Activated CD4-positive, CD25-positive, alpha-beta regulatory T cell (primary cell): ENCODE data around the gene KCNJ13.
"Not testable (repeated sequence)": the region's sequence is repeated elsewhere in the genome, so short reads cannot be mapped to it uniquely, and the experiment has no call there.

ENCODE experiments used
- DNase-seq, 4 experiments: peaks; one replicate each; lab custom pipeline; 2025; lab: John Stamatoyannopoulos, UW

KCNJ13 gene

DNA sequence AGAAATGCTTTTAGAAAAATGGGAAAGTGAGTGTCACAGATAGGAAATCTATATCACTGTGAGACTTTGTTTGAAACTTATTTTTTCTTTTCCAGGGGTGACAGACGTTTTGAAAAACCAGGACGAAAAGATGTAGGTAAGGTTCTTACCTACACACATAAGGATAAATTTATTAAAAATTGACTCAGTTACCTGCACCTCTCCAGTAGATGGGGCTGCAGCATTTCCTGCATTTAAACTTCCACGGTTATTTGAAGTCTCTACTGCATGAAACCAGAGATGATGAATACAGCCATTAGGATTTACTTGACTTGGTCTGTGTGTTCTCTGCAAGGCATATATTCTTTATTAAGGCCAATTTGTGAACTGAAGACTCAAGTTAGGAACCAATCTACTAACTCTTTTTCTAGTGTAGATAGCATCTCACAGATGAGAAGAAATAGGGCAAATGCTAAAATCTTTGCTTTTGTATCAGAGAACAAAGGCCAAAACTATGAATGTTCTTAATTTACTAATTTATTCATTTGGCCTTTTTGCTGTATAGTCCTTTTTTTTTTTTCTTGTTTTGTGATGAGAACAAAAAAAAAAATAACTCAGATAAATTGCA lies 15.0 kb downstream of the KCNJ13 start:
- no peak for DNase-seq

DNA sequence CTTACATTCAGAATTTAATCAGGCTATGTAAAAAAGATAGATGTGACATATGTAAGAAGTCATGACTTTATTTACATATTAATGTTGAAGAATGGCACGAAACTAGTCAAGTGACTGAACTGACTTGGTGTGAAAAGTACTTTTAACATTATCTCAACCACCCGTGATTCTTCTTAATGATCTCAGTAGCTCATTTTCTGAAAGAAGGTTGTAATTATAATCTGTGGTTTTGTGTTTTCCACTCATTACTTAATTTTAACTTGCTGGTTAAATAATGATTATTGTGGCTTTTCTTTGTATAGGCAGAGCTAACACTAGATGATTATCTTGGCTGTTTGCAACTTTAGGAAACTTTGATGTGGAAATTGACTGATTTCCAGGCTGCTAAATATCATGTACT lies 18.5 kb downstream of the KCNJ13 start:
- no peak for DNase-seq

DNA sequence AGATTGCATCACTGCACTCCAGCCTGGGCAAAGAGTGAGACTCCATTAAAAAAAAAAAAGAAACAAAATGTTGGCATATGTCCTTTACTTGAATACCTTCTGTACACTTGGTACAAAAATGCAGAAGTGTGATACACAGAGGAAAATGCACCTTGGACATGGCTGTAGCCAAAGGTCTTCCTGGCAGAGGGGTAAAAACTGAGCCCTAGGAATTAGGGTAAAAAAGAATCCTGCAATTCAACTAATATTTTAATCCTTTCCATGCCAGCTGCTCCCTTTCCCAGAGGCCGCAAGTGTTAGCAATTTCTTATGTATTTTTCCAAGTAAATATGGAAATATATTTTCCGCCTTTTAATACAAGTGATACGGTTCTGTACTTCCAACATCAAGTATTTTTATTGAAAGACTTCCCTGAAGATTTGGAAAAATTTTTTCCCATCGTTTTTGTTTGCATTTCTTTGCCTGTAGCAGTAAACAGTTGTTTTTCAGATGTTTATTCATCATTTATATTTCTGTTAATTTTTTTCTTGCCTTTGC lies 26.2 kb downstream of the KCNJ13 start:
- DNase-seq: no peak

DNA sequence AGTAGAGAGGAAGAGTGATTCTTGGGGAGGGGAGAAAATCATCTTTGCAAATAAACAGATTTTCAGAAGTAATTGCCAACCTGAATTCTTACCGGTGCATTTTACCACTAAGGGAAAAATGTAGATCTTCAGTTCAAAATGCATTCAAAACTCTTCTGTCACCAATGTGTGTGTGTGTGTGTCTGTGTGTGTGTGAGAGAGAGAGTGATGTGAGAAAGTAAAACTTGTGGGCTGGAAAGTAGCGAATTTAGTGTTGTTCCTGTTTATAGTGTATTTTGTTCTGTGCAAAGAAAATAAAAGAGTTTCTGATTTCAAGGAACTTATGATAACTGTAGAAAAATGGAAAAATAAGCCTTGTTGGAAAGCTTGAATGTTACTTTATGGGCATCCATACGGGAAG lies 27.0 kb downstream of the KCNJ13 start:
- no peak for DNase-seq

DNA sequence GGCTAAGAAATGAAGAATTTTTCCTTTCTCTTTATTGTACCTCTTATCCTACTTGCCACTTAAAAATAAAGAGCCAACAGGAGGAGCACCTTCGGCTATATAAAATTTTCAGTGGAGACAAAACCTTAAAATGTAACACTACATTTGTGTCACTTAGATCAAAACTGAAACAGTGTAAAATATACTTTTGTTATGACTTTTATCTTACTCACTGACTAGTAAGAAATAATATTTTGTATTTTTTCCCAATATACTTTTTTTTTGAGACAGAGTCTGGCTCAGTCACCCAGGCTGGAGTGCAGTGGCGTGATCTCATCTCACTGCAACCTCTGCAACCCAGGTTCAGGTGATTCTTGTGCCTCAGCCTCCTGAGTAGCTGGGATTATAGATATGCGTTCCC lies 28.3 kb downstream of the KCNJ13 start:
- no peak for DNase-seq

DNA sequence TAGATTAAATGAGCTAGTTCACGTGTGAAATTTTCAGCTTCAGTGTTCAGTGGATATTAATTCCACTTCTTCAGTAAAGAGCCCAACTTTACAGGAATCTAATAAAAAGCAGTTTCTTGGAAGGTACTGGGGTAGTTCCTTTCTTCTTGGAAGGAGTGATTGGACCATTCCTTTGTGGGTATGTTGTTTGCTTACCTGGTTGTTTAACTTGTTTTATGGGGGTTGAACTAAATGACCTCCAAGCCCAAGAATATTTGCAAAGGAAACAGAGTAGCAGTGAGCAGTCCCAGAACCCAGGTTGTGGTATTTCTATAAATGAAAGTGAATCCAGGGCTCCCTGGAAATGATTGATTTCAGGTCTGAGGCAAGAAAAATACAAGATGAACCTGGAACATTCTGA lies 31.4 kb downstream of the KCNJ13 start:
- DNase-seq: no peak

DNA sequence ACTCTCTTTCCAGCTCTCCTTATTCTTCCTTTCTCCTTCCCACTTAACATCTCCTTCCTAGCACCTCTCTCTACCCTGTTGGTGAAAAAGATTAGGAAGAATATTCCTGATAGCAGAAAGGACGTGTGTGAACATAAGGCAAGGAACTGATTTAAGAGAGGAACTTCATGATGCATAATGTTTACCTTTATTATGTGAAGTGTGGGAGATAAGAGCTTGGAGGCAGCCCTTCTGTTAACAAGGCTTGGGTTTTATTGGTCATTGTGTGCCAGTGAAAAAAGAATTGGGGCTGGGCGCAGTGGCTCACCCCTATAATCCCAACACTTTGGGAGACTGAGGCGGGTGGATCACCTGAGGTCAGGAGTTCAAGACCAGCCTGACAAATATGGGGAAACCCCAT lies 34.4 kb downstream of the KCNJ13 start:
- DNase-seq: no peak

DNA sequence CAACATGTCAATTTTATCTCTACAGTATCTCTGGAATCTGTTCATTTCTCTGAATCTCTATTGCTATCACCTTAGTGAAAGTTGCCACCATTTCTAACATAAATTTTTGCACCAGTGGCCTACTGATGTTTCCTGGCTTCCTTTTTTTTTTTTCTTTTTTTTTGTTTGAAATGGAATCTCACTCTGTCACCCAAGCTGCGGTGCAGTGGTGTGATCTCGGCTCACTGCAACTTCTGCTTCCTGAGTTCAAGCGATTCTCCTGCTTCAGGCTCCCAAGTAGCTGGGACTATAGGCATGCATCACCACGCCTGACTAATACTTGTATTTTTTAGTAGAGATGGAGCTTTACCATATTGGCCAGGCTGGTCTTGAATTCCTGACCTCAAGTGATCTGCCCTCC lies 35.1 kb downstream of the KCNJ13 start:
- no peak for DNase-seq

DNA sequence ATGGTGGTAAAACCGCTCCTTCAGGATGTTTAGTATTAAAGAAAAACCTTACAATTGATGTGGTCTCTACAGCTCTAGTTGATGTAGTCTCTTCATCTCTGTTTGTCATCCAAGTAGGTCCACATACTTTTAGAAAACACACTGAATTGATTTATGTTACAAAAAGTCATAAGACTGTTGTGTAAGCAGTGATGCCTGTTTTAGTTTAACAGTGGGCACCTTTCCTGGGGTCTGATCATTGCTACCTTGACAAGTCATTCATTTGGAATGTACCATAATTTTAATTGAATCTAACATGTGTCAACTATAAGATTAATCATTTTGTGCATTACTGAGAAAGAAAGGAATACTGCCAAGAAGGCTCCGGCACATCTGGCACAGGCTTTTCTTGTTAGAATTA lies 44.9 kb downstream of the KCNJ13 start:
- DNase-seq: no peak

DNA sequence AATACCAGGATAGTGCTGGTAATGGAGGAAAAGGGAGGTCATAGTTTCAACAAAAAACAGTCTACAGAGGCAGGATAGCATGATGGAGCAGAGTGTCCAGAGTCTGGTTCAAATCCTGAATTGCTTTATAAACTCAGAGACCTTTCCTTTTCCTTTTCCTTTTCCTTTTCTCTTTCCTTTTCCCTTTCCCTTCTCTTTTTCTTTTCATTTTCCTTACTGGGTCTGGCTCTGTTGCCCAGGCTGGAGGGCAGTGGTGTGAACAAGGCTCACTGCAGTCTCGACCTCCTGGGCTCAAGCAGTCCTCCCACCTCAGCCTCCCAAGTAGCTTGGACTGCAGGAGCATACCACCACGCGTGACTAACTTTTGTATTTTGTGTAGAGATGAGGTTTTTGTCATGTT lies 47.6 kb downstream of the KCNJ13 start:
- no peak for DNase-seq

DNA sequence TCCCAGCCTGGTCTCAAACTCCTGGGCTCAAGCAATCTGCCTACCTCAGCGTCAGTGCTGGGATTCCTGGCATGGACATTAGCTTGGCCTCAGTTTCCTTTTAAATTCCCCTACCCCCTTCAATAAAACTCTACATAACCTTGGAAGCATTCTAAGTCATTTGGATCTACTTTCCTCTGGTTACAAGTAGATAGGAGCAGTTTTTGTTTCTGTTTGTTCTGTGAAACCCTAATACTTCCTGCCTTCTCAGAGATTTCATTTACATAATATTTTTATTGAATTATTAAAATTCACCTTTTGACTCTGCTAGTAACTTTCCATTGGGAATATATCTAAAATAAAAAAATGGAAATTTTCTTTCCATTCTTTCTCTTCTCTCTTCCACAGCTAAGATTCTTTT lies 53.3 kb downstream of the KCNJ13 start:
- no peak for DNase-seq

DNA sequence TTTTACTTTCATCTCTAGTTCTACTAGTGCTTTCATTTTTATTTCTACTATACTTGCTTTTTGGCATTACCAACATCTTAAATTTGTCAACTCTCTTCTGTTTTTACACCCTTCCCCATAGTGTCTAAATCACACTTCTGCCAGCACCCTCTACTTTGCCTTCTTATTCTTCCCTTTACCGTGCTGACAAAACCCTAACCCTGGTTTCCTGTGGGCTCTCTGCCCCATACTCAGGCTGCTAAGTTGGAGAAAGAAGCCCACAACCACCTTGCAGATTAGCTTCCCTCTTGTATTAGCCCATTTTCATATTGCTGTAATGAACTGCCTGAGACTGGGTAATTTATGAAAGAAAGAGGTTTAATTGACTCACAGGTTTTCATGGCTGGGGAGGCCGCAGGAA lies 54.5 kb downstream of the KCNJ13 start:
- no peak for DNase-seq

DNA sequence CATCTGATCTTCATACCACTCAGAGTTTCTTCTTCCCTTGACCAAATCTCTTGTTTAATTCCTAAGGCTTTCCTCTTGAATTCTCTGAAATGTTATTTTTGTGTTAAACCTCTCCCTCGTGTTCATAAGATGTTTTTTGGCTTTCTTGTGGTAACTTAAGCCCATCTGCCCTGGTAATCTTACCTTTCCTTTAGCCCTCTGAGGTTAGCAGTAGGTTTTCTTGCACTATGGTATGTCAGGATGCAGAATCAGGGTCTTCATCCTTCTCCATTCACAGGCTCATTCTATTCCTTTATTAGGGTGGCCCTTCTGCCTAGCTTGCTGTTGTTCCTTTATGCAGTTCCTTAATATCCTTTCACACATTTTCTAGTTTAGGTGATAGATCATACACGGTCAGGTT lies 55.1 kb downstream of the KCNJ13 start:
- DNase-seq: no peak

DNA sequence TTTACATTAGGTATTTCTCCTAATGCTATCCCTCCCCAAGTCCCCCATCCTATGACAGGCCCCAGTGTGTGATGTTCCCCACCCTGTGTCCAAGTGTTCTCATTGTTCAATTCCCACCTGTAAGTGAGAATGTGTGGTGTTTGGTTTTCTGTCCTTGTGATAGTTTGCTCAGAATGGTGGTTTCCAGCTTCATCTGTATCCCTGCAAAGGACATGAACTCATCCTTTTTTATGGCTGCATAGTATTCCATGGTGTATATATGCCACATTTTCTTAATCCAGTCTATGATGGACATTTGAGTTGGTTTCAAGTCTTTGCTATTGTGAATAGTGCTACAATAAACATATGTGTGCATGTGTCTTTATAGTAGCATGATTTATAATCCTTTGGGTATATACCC lies 56.3 kb downstream of the KCNJ13 start:
- DNase-seq: not testable (repeated sequence)
